Measurements from ENCODE around the gene ROCK2.

ROCK2 gene

DNA sequence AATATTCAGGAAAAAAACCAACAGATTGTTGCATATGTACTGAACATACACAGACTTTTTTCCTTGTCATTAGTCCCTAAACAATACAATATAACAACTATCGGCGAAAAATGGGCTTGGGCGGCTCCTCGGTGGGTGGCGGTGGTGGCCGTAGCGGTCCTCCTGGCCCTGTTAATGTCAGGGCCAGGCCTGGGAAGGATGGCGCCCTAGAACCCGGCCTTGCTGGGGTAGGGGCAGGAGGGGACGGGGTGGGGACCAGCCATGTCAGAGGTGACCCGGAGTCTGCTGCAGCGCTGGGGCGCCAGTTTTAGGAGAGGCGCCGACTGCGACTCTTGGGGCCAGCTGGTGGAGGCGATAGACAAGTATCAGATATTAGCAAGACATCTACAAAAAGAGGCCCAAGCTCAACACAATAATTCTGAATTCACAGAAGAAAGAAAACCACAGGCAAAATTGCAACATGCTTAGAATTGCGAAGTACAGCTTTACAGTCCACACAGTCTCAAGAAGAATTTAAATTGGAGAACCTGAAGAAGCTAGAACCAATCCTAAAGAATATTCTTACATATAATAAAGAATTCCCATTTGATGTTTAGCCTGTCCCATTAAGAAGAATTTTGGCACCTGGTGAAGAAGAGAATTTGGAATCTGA is 36.5 kb downstream of the ROCK2 start:
- DNase-seq = no peak

DNA sequence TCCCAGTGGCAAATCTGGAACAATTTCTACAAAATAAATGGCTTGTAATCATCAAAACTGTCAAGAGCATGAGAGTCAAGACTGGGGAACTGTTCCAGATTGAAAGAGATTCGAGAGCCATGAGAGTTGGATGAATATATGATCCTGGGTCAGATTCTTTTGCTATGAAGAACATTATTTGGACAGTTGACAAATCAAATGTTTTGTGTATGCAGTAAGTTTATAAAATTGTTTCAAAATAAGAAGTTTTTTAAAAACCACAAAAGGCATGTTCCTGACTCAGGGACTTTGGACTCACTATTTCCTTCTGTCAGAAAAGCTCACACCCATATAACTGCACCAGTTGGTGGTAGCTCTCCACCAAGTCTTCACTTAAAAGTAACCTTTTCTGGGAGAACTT is 38.5 kb downstream of the ROCK2 start:
- no peak for DNase-seq

DNA sequence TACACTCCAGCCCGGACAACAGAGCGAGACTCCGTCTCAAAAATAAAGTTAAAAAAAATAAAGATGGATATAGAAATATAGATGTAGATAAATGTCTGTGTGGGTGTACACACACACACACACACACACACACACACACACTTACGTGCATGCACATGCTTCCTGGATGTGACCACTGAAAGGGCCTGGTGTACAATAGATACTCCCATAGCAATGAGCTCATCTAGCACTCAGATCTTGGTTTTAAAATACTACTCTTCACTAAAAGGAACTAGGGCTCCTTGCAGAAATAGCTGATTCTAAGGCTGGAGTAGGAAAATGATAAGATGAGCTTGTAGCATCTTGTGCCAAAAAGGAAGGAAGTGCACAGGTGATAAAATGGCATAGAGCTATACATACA is 39.1 kb downstream of the ROCK2 start:
- DNase-seq = no peak

DNA sequence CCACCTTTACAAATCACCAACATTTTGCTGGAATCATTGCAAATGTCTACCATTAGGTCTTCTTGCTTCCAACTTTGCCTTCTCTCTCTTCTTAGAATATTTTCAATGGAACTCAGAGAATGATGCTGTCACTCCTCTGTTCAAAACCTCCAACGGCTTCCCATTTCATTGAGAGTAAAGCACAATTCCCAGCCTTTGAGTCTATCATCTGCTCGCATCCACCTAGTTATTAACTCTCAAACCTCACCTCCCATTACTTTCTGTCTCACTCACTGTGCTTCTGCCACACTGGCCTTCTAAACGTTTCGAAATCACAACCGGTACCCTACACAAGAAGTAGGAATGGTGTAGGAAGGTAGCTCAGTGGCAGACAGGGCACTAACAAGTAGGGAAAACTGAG is 40.0 kb downstream of the ROCK2 start:
- no peak for DNase-seq

DNA sequence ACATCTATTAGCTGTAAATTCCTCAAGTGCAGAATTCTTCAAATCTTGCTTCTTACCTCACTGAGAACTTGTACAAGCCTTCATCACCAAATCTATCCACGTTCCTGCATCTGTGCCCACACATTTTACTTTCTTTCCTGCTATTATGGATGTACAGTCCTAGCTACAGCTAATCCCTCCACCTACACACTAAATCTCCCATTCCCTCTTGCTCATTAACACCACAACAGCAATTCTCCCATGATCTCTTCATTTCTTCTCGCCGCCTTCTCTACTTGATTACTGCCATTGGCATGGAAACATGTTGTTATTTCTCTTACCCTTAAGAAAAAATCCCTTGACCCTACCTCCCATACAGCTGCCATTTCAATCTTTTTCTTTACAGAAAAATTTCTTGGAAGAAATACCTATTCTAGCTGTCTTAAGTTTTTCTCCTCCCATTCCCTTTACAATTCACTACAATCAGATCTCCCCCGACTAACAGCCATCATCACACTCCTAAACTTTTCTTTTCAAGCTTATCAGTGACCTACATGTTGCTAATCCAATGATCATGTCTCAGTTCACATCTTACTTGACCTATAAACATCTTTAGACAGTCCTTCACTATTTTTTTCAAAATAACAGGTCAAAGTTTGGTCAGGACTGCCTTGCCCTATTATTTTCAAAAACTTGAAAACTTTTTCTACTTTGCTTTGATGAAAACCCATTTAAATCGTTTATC is 41.0 kb downstream of the ROCK2 start:
- no peak for DNase-seq

DNA sequence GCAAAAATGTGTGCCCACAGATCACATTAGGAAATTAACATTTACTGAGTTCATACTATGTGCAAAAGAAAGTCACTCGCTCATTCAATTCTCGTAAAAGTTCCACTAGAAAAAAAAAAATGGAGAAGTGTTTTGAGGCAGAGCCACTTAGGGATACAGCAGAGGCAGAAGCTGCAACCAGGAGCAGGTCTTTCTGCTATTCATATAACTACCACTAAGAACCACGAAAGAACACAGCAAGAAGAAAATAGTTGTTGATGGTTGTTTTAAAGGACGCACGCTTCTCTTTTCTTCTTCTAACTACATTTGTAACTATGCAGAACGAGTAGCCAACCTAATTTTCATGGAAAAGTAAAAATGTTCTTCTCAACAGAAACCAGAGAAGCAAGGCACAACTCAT is 45.0 kb downstream of the ROCK2 start:
- DNase-seq = no peak

DNA sequence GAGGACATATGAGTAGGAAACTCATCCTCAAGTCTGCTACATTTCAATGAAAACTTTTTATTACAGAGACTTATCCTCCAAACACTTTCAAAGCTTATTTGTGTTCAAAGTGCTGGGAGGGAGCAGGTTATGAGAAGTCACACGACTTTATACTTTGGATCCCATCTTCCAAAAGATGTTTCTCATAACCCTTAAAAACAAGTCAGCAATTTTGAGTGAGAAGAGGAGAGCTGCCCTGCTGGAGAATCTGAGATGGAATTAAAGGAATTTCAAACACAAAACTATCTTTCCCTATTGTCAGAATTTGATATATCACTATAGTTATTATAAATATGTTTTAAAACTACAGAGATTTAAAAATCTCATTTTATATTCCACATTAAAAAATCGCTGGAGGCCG is 45.8 kb downstream of the ROCK2 start:
- DNase-seq = no peak

DNA sequence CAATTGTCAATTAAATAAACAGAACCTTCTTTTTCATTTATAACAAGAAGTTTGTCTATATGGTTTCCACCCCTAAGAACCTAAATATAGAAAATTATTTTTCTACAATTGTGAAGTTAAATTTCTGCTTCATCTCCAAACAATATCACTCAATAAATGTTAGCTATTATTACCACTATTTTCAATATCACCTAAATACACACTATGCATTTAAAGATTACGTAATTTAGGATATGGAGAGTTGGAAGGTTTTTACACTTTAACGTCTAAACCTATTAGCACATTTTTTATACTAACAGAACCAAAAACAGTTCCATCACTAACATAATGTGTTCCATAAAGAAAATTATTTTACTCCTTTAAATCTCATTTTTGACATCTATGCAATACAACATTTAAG is 48.0 kb downstream of the ROCK2 start:
- no peak for DNase-seq

DNA sequence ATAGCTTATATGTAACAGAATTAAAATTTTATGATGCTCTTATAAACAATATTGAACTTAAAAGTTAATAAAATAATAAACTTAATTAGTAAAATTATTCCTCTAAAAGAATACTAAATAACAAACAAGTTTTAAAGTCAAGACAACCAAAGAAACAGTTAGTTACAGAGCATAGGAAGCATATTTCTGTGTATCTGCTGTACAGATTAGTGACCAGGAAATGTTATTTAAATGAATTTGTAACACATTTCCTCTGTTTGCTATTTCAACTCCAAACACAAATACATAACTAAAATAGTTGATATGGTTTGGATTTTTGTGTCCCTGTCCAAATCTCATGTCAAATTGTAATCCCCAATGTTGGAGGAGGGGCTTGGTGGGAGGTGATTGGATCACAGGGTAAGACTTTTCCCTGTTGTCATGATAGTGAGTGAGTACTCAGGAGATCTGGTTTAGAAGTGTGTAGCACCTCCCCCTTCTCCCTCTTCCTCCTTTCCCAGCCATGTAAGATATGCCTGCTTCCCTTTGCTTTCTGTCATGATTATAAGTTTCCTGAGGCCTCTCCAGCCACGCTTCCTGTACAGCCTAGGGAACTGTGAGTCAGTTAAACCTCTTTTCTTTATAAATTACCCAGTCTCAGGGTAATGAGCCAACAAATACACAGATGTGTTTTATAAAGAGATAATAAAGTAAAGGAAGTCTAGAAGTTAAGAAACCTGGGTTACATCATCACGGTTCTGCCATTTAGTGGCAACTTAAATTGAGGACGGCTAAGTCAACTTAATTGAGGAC is 51.8 kb downstream of the ROCK2 start:
- no peak for DNase-seq

DNA sequence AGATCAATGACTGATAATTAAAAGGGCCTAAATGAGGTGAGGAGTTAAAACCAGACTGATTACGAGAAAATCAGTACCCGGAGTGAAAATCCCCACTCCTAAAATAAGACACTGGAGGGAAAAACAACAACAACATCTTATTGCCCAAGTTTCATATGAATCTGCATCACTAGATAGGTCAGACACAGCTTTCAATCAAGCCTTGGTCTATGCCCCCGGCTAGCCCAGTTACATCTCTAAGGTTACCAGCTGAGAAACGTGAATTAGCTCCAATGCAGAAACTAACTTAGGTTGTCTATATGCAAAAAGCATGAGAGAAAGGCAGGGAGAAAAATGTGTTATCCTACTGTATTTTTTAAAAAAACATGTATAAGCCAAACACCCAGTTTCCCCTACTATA is 53.7 kb downstream of the ROCK2 start:
- no peak for DNase-seq

DNA sequence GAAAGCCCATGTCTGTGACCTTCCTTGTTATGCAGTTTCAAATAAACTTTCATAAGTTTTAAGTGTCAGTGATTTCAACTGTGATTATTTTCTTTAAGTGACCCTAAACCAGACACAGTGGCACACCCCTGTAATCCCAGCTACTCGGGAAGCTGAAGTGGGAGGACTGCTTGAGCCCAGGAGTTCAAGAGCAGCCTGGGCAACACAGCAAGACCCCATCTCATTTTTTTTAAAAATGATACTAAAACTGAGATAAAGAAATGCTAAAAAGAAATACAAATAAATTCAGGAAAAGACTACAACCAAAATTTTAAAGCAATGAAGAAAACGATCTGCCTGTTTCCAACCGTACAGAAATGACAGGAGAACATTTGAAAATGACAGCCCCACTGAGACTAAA is 54.2 kb downstream of the ROCK2 start:
- no peak for DNase-seq

DNA sequence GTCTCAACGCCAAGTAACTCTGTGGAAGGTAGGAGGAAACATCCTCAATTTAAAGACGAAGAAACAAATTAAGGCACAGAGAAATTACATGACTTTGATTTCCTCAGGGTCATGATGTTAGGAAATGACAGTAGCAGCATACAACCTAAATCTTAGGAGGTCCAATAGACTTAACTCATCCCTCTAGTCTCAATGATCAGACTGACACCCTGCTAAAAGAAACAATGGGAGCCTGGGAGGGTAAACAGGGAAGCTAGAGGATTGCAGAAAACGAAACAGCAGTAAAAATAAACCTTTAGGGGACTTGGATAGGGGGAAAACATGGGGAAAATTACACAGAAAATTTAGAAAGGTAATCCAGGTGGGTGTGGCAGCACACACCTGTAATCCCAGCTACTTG is 56.0 kb downstream of the ROCK2 start:
- DNase-seq = no peak

DNA sequence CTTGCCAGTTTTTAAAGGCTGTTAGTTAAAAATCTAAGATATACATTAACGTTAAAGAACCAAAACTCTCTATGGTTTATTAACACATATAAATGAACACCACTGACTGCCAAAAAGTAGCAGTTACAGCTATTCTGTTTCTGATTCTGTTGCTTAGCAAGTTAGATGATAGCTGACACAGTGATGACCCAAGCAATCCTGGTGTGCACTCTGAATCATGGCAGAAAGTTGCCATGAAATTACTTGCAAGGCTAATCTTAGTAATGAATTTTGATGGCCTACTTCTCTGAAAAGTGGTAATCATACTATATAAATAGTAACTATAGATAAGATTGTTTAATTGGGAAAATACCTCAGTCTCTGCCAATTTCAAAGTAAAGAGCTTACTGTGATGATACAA is 57.7 kb downstream of the ROCK2 start:
- DNase-seq = no peak

DNA sequence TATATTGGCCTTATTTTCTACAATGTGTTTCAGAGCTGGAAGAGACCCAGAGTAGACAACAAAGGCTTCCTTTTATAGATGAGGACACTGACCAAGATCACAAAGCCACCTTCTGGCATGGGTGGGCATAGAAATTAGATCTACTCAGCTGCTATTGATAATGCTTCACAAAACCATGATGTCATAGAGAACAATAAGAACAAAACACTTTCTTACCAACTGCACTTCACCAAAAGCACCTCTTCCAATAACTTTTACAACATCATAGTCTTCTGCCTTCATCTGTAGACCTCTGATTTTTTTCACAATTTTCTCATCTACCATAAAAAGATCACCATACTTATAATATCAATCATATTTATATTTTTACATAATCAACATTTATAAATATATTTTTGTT is 58.1 kb downstream of the ROCK2 start:
- no peak for DNase-seq

DNA sequence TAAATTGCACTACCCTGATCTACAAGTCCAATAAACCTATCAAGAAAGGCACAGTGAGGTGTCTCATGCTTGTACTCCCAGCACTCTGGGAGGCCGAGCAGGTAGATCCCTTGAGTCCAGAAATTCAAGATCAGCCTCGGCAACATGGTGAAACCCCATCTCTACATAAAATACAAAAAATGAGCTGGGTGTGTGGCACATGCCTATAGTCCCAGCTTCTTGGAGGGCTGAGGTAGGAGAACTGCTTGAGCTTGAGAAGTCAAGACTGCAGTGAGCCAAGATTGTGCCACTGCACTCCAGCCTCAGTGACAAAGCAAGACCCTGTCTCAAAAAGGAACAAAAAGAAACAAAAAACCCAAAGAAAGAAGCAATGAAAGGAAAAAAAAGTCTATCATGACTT is 58.9 kb downstream of the ROCK2 start:
- no peak for DNase-seq

DNA sequence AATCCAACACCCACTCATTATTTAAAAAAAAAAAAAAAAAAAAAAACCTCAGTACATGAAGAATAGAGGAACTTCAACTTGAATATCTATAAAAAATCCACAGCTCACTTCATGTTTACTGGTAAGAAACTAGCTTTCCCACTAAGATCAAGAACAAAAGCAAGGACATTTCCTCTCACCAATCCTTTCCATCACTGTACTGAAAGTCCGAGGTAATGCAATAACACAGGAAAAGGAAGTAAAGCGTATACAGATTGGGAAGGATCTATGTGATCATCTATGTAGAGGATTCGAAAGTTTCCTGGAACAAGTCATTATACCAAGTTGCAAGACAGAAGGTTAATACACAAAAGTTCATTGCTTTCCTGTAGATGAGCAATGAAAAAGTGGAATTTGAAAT is 63.2 kb downstream of the ROCK2 start:
- no peak for DNase-seq

DNA sequence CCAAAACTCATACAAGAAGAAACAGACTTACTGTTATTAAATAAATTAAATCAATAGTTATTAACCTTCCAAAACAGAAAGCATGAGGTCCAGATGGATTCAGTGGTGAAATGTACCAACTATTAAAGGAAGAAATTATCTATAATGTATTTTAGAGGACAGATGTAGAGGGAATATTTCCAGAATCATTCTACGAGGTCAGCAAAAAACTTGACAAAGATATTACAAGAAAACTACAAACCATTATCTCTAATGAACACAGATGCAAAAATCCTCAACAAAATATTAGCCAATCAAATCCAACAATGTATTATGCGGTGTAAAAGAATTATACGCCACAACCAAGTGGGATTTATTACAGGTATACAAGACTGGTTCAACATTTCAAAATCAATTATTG is 63.7 kb downstream of the ROCK2 start:
- DNase-seq = no peak

DNA sequence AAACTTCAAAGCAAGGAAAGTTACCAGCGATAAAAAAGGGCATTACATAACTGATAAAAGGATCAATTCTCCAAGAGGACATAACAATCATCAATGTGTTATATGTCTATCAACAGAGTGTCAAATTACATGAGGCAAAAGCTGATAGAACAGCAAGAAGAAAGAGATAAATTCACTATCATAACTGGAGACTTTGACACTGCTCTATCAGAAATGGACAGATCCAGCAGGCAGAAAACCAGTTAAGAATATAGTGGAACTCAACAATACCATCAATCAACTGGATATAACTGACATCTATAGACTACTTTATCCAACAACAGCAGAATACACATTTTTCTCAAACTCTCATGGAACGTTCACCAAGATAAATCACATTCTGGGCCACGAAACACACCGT is 65.0 kb downstream of the ROCK2 start:
- DNase-seq = no peak

DNA sequence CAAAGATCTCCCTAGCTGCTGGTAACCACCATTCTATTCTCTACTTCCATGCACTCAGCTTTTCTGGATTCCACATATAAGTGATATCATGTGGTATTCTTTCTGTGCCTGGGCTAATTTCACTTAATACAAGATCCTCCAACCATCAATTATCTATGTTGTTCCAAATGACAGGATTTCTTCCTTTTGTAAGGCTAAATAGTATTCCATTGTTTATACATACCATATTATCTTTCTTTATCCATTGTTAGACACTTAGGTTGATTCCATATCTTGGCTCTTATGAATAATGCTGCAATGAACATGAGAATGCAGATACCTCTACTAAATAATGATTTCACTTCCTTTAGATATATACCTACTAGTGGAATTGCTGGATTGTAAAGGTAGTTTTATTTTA is 66.2 kb downstream of the ROCK2 start:
- DNase-seq = no peak

DNA sequence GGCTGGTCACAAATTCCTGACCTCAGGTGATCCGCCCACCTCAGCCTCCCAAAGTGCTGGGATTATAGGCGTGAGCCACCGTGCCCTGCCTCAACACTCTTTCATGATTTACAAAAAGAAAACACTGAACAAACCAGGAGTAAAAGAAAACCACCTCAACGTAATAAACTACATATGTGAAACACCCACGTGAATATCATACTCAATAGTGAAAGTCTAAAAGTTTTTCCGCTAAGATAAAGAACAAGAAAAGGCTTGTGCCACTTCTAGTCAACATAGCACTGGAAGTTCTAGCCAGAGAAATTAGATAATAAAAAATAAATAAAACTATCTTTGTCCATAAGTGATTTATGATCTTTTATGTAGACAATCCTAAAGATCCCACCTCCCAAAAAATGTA is 68.5 kb downstream of the ROCK2 start:
- DNase-seq = no peak

DNA sequence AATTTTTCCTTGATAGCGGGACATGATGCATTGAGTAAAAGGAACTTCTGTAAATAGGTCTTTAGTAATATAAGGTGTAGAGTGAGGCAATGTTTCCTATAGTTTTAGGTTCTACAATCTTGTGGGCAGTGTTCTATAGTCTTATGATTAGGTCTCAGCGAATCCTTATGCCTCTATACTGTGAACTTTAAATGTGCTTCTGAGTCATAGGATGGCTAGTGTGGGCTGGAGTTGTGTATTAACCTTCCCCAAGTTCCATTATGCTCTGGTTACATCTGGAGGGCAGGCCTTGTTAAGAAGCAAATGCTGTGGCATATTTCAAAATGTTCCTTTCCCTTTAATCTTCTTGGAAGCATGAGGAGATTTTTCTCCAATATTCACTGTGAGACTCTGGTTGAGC is 73.5 kb downstream of the ROCK2 start:
- no peak for DNase-seq

DNA sequence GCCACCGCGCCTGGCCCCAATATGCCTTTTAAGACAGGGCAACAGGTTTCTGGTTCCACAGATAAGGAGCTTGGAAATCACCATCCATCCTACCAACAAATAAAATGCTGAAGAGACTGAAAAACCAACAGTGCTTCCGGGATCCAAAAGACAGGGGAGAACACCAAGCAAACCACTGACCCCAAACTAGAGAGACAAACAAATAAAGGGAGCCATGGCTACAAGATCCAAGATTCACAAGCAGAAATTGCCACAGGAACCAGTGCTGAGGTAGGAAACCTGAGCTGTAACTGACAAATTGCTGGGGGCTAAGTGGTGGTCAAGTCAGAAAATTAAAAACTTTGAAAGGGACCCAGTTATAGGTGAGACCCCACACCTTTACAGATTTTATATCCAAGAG is 76.5 kb downstream of the ROCK2 start:
- no peak for DNase-seq

DNA sequence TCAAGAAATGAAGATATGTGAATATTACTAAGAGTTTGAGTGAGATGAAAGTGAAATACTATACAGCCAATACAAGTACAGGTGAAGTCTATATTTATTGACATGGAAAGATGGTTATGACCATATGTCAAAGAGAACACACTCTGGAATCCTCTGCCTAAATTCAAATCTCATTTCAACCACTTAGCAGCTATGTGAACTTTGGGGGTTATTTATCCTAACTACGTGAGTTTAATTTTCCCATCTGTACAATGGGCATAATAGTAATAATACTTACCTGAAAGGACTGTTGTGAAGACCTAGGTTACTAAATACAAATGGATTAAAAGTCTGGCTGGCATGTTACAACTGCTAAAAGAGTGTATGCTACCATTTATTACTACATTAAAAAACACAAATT is 79.6 kb downstream of the ROCK2 start:
- DNase-seq = no peak

DNA sequence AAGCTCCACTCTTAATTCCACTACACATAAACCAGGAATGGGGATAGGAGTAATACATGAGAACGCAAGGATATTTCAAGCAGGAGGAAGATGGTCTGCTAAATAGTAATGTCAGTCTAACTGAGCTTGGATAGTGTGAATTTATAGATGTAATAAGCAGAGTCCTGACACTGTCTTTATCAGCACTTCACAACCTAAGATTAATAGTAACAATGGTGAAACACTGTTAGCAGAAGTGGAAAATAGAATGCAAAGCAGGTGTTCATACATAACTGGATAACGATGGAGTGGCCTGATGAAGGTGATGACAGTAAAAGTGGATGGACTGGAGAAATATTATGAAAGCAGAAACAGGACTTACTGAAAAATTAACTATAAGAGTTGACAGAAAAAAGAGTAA is 80.4 kb downstream of the ROCK2 start:
- DNase-seq = no peak

All from hippocampal formation (tissue), 2 donors.